GM19467 (cell line): Measurements from ENCODE around the gene GABRA5.
"Not testable (repeated sequence)": the region's sequence is repeated elsewhere in the genome, so short reads cannot be mapped to it uniquely, and the experiment has no call there.

ENCODE experiments used
- ATAC-seq: cut with Tn5 transposase; IDR thresholded peaks from one replicate; pipeline ENCODE4 v1.9.1; 2021; ENCODE audit warnings: mild to moderate bottlenecking, moderate library complexity; ENCODE audit not compliant: unreplicated experiment

Gene GABRA5

GRCh38 chr15:26875476-26875850 lies 8.6 kb downstream of the GABRA5 start:
- ATAC-seq, result no peak

DNA sequence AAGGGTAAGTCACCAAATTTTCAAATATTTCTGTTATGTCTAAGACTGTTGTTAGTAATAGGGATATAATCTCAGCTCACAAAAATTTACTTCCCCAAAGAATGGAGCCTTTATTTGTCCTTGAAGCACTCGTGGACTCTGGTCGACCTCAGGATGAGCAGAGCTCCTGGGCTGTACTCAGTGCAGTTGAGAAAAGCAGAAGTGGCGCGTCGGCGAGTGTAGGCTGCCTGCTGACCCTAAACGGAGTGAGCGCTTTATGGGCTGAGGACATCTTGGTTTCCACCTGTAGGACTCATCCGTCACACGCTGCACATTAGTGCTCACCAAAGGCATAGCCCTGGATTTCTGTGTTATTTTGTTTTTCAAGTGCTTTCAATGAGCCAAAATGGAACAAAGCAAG lies 11.0 kb downstream of the GABRA5 start:
- ATAC-seq, result no peak

DNA sequence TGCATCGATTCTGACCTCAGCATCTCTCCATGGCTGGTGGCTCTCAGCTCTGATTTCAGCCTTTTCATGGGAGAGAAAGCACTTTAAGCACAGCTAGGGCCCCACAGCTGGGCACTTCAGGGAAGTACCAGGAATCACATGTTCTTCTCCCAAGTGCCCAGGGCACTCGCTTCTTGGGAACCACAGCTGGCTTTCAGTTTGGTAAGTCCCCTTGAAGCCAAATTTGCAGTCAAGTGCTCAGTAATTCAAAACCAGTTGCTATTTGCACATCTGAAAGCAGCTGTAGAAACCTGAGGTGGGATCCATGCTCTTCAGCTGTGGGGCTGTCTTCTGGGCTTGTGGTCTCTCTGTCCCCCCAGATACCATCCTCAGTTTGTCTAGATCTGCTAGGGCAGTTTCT lies 12.8 kb downstream of the GABRA5 start:
- no peak for ATAC-seq

DNA sequence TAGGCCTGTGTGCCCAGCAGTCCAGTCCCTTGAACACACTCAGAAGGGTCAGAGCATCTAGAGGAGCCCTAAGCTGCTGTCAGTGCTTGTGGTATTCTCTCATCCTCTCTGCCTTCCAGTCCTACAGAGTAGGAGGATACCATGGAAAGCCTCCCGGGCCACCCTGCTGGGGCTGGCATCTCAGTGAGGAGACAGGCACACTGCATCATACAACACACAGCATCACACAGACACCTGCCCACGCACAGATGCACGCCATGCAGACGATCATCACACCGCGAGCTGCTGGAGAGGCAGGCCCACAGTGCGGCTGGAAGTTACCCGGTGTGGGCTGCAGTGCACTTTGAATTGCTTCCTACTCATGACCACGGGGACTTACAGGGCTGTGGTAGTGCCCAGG lies 15.2 kb downstream of the GABRA5 start:
- no peak for ATAC-seq

- ATAC-seq, result no peak
Measured at GRCh38 chr15:26882616-26883365, 15.9 kb downstream of the GABRA5 start.

DNA sequence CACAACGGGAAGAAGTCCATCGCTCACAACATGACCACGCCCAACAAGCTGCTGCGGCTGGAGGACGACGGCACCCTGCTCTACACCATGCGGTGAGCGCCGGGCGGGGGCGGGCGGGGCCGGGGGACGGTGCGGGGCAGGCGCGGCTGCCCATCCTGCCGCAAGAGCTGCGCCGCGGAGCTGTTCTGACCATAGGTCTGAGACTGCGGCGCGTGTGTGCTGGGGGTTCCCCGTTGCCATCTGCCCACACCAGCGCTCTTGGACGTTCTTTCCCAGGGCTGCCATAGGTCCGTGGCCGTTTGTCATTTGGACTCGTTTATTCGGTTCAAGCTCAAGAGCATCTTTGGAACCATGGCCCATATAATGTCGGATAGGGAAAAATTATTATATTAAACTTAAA lies 16.6 kb downstream of the GABRA5 start:
- ATAC-seq, result no peak

- ATAC-seq, result no peak
Measured at GRCh38 chr15:26886566-26886965, 19.7 kb downstream of the GABRA5 start.

DNA sequence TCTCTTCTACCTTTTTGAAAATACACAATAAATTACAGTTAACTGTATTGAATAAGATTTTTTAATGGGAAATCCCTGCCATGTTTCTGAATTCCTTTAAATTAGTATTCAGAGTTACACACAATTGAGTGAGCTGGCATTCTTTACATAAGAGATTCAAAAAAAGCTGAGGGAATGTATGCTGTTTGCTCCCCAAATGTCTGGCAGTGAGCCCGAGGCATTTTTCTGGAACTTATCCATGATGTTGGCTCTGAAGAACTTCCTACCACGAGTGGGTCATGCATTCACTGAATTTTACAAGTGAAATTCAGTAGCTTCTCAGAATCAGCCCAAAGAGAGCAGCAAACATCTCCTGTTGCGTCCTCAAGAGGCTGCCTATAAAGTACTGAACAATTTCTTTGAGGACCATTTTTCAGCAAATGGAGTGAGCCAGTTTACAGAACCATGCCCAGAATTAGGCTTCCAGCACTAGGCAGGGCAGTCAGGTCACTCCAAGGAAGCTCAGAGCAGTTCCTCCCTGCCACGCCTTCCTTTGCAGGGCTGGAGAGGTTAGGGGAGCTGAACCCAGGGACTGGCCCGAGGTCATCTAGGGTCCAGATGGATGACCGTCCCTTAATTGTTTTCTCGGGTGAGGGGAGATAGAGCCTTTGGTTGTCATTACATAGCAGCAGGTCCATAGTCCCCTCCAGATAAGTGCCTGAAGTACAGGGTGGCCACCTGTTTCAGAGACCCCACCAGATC lies 21.2 kb downstream of the GABRA5 start:
- no peak for ATAC-seq

GRCh38 chr15:26888761-26889160 lies 21.9 kb downstream of the GABRA5 start:
- ATAC-seq, result no peak

DNA sequence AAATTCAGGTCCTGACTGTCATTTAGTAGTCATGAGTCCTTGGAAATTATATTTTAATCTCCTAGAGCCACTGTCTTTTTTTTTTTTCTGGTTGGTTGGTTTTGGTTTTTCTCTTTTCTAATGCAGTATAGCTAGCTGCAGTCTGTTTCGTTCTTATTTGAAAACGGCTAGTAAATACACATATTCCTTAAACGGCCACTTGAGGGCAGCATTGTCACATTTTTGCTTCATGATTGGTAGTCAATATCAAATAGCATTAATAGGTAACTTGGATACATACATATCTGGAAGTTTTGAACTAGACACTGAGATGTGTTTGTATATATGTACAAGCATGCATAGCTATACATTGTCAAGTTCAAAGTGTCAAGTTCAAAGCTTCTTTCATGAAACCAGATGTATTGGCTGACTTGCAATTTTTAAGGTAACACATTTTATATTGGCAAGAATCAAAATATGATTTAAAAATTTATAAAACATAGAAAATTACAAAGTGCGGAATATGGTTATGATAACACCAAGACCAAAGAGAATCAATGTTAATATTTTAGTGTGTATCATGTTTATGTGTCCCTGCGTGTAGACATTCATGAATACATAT lies 22.5 kb downstream of the GABRA5 start:
- no peak for ATAC-seq

DNA sequence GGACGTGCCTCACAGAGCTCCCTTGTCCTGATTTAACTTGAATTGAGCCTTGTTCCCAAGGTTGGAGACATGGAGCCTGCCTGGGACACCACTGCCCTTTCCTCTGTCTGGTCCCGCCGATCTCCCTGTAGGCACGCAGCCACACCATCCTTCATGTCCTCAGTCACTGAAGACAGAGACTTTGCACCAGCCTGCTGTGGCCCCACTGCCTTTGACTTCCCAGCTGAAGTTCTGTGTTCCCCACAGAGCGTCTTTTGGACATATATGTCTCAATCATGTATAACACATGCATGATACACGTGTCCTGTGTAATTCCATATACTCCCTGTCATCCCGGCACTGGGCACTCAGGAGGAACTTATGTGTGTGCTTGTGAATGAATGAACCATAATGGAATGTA lies 23.6 kb downstream of the GABRA5 start:
- no peak for ATAC-seq

- ATAC-seq, result no peak
Measured at GRCh38 chr15:26890988-26891387, 24.1 kb downstream of the GABRA5 start.

DNA sequence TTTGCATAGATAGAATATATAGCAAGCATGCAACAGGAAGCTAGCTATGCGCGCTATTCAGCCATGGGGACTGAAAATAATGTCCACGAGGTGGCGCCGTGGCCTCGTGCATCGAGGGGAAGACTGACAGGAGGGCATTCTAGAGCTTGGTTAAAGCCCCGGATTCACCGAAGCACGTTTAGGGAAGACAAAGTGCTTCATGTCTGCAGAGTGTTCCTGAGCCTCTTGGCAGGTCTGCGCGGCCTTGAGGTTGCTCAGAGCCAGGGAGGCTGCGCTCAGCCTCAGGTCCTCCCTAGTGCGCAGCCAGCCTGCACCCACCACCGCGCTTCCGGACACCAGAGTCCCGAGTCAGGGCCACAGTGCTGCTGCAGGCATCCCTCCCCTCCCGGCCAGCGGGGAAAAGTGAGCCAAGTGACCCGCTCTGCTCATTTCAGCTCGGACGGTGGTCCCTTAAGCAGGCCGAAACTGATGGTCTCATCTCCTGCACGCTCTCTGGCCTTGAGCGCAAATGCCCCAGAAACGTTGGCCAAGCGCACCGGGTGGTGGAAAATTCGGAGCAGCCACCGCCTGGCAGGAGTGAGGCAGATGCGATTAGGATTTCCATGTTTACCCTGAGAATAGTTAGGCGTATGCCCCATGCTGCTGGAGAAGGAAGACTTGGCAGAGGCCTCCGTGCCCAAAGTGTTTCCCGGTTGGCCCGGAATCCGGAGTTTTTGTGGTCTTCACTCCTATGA lies 24.8 kb downstream of the GABRA5 start:
- ATAC-seq, result no peak

- no peak for ATAC-seq
Measured at GRCh38 chr15:26892182-26892518, 25.3 kb downstream of the GABRA5 start.

DNA sequence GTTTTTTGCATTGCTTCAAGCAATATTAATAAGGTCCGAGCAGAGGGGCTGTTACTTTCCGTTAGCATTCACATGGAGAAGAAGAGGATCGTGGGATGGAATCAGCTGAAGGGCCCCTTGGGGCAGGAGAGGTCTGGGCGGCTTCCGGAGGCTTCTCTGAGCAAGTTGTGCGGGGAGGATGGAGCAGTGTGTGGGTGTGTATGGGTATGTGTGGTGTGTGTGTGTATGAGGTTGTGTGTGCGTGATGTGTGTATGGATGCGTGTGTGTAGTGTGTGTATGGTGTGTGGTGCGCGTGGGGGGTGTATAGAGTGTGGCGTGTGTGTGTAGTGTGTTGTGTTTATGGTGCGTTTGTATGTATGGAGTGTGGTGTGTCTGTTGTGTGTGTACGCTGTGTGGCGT lies 25.8 kb downstream of the GABRA5 start:
- no peak for ATAC-seq

DNA sequence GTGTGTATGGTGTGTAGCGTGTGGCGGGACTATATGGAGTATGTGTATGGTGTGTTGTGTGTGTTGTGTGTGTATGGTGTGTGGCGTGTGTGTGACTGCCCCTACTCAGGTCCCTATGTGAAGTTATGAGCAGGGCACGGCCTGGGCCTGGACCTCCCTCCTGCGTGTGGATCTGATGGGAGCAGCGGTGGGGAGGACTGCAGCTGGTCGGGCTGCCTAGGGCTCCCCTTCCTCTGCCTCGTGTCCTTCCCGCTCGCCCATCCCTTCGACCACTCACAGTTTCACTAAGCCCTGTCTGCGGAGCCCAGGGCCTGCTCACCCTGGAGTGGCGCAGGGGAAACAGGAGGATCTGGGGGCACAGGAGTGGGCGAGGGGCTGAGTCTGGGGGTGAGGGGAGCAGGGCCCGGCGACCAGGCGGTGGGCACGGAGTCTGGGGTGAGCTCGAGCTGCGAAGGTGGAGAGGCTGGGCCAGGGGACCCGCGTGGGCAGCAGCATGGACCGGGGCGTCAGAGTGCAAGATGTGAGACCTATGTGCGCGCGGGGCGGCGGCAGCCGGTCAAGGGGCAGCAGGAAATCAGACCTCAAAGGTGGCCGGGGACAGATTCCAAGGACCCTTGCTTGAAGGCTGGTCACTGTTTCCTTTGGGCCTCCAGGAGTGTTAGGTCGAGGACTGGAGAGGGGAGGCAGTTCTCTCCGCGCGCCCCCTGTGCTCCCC lies 26.6 kb downstream of the GABRA5 start:
- ATAC-seq, result no peak

DNA sequence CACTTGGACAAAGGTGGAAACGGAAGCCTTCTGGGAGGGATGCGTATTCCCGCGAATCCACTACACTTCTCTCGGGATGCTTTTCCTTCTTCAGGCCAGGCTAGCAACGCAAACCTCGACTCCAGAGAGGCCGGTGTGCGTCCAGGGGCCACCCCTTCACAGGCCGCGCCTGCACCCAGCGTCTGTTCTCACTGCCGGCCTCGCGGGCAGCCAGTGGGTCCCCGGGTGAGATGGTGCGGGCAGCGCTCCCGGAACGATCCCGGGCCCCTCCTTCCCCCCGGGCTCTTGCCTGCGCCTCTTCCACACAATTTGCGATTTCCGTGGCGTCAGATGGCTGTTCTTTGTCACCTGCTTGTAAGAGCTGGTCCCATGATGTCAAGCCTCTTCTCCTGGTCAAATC lies 27.3 kb downstream of the GABRA5 start:
- no peak for ATAC-seq

DNA sequence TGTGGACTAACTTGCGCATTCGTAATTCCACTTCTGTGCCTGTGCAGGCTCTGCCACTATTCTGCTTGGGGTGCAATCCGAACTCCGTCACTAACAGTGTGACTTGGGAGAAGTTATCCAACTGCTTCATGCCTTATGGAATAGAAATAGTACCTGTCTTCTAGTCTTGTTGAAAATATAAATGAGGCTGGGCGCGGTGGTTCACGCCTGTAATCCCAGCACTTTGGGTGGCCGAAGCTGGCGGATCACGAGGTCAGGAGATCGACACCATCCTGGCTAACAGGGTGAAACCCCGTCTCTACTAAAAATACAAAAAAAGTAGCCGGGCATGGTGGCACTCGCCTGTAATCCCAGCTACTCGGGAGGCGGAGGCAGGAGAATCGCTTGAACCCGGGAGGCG lies 28.5 kb downstream of the GABRA5 start:
- ATAC-seq, result not testable (repeated sequence)

- no peak for ATAC-seq
Measured at GRCh38 chr15:26899658-26900057, 32.8 kb downstream of the GABRA5 start.

DNA sequence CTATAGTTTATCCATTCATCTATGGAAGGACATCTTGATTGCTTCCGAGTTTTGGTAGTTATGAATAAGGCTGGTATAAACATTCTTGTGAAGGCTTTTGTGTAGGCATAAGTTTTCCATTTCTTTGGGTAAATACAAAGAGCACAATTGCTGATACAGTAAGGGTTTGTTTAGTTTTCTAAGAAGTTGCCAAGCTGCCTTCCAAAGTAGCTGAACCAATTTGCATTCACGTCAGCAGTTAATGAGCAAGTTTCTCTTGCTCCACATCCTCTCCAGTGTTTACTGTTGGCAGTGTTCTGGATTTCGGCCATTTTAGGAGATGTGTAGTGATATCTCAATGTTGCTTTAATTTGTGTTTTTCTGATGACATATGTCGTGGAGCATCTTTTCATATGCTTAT lies 34.2 kb downstream of the GABRA5 start:
- no peak for ATAC-seq

DNA sequence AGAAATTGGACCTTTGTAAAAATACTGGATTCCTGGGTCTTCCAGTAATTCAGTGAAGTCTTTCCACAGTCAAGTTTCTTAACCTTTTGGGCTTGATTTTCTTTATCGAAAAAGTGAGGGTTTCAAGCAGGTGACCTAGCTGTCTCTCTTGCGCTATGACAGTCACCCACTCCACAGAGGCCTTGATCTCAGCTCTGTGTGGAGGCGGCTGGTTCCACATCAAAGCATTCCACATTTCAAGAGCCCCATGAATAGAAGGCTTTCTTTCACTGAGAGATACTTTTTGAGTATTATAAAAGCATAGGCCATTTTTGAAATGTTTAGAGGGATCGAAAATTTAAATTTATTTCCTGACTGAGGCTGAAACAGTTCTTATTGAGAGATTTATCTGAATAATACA lies 43.9 kb downstream of the GABRA5 start:
- no peak for ATAC-seq
